Measurements from ENCODE around the gene HOXB1.

Gene HOXB1

DNA sequence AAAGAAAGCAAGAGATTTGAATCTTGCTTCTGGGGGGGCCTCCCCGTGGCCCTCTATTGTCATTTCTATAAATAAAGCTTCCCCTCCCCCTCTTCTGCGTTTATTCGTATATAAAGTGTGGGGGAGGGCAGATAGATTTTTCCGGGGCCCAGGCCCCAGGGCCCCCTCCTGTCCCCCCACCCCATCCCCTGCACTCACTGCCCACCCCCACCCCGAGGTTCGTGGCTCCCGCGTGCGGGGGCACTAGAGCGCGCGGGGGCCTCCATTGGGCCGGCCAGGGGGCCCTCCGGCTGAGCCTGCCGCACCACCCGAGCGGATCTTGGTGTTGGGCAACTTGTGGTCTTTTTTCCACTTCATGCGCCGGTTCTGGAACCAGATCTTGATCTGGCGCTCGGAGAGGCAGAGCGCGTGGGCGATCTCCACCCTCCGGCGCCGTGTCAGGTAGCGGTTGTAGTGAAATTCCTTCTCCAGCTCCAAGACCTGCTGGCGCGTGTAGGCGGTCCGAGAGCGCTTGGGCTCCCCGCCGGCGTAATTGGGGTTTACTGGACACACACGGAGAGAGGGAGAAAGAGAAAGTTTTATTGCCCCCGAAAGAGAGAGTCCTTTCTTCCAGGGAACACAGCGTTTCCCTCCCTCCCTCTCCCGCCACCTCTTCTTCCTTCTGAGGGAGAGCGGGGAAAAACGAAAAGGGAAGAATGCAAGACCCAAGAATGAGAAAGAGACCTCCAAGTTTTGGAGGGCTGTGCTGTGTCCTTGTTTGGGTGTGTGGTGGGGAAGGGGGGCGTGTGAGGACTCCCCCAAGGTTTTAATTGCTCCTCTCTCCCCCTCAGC, 45.9 kb upstream of the HOXB1 start:
- DNase-seq (ENCODE audit: low read depth): no peak
- no peak overlapping the region for H3K4me3 ChIP-seq (ENCODE audit: low read depth, low read length)

DNA sequence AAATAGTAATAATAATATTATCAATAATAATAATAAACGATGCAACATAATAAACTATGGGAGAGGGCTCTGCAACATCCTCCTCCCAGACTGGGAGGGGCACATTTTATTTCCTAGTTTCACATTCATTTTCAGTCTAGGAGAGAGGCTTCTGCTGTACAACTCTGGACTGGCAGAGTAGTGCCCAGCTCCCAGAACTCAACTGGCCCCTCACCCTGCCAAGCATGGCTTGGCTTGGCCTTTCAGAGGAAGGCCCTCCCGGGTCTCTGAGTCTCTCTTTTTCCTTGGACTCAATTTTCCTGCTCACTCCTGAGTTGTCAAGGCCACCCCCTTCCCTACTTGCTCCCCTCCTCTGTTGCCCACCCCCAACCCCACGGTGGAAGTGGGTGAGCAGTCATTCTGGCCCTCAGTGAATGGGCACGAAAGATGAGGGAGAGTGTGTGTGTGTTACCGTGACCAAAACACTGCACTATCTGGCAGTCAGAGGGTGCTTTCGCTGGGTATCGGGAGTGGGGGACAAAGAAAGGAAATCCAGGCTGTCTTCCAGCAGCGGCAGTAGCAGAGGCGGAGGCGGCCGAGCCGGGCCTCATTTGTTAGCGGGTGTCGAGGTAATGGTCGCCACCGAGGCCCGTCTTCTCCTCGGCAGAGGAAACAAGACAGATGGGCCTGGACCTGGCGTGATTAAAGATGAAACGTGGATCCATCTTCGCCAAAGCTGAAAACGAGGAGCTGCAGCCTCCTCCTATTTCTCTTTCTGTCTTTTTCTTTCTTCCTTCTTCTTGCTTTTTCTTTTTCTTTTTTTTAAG, 45.1 kb upstream of the HOXB1 start:
- H3K4me3 ChIP-seq (ENCODE audit: low read depth, low read length): no peak overlapping the region
- TF ChIP-seq CTCF (IDR thresholded peaks at IDR 0.05; ENCODE audit: control insufficient read depth, extremely low read depth, insufficient read depth): no peak
- no peak for DNase-seq (ENCODE audit: low read depth)

More for the DNA sequence above, 45.9 kb upstream of the HOXB1 start:
- TF ChIP-seq CTCF (IDR thresholded peaks at IDR 0.05; ENCODE audit: control insufficient read depth, extremely low read depth, insufficient read depth): no peak

DNA sequence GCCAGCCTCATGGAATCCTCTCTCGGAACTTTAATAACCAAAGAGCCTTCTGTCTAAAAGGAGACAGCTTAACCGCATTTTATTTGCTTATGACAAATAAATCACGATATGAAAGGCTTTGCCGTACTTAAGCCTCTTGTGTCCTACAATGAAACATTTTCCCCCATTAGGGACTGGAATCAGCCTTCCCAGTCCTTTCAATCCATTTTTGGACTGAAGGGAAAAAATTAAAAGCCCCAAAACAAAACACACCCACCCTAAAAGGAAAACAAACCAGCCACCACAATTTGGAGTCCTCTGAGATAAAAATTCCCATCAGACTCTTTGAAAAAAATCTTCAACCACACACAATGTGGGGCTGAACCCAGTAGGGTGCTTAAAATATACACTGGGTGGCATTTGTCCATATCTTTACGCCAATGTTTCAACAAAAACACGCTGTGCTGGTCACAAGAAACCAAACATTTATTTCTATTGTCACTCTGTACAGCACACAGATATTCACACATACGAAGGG, 44.3 kb upstream of the HOXB1 start:
- no peak overlapping the region for H3K4me3 ChIP-seq (ENCODE audit: low read depth, low read length)
- no peak for TF ChIP-seq CTCF (IDR thresholded peaks at IDR 0.05; ENCODE audit: control insufficient read depth, extremely low read depth, insufficient read depth)
- no peak for DNase-seq (ENCODE audit: low read depth)

- DNase-seq (ENCODE audit: low read depth): no peak
- TF ChIP-seq CTCF (IDR thresholded peaks at IDR 0.05; ENCODE audit: control insufficient read depth, extremely low read depth, insufficient read depth): no peak
These were observed 43.8 kb upstream of the HOXB1 start for GRCh38 chr17:48574505-48575065.

GRCh38 chr17:48571826-48572417, 41.1 kb upstream of the HOXB1 start:
- no peak for TF ChIP-seq CTCF (IDR thresholded peaks at IDR 0.05; ENCODE audit: control insufficient read depth, extremely low read depth, insufficient read depth)
- no peak overlapping the region for H3K4me3 ChIP-seq (ENCODE audit: low read depth, low read length)
- DNase-seq (ENCODE audit: low read depth): no peak

More at GRCh38 chr17:48574505-48575065, 43.8 kb upstream of the HOXB1 start:
- no peak overlapping the region for H3K4me3 ChIP-seq (ENCODE audit: low read depth, low read length)

- DNase-seq (ENCODE audit: low read depth): no peak
- H3K4me3 ChIP-seq (ENCODE audit: low read depth, low read length): no peak overlapping the region
- no peak for TF ChIP-seq CTCF (IDR thresholded peaks at IDR 0.05; ENCODE audit: control insufficient read depth, extremely low read depth, insufficient read depth)
These were observed 40.4 kb upstream of the HOXB1 start for GRCh38 chr17:48571024-48571818.

Measured in LNCaP clone FGC (cell line).